Measurements from ENCODE around the gene ZHX3. TPM values are rescaled to one million over a fixed set of nuclear protein-coding genes. Genes with fewer than 3 reads are reported as not detected.

ZHX3 gene
- total and polyA plus RNA-seq, 10 of the 15 experiments (the other 5 are each of a cell fraction or from before 2014, with no cell fraction given): 1.3 to 14.0 (median 5.0) TPM

DNA sequence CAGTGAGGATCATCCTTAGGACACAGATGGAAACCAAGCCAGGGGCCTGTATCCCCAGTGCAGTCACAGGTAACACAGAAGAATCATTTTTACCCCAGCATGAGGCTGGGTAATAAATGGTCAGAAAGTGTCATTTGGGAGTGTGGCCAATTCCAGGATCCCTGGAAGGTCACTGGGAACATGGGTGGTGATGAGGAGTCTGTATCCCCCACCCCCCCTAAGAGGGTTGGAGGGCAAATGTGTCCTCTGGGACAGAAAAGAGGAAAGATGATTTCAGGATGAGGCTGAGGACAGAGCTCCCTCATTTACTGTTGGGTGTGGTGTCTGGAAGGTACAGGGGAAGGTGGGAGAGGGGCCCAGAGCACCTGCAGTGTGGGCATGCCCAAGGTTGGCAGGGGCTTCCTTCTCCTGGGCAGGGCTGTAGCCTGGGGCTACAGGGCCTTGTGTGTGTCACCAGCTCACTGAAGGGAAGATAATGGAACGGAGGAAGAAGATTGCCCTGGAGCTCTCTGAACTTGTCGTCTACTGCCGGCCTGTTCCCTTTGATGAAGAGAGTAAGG, 145.7 kb downstream of the ZHX3 start:
- intact Hi-C loops (cut with micrococcal nuclease; ENCODE audit: unreplicated experiment): loop anchor here (2.0 kb wide), 1 partner anchor 203 kb away; no protein-coding TSS in a partner anchor
- H3K27ac ChIP-seq (ENCODE audit: control insufficient read depth, insufficient read depth): no peak overlapping the region
- no TSS peak for BruUV-seq (replicated peaks)

More for the DNA sequence above, 145.7 kb downstream of the ZHX3 start:
- TF ChIP-seq CHD2 (IDR thresholded peaks at IDR 0.05; ENCODE audit: borderline replicate concordance, low read depth, low read length): no peak
- TF ChIP-seq, protein P1, sequence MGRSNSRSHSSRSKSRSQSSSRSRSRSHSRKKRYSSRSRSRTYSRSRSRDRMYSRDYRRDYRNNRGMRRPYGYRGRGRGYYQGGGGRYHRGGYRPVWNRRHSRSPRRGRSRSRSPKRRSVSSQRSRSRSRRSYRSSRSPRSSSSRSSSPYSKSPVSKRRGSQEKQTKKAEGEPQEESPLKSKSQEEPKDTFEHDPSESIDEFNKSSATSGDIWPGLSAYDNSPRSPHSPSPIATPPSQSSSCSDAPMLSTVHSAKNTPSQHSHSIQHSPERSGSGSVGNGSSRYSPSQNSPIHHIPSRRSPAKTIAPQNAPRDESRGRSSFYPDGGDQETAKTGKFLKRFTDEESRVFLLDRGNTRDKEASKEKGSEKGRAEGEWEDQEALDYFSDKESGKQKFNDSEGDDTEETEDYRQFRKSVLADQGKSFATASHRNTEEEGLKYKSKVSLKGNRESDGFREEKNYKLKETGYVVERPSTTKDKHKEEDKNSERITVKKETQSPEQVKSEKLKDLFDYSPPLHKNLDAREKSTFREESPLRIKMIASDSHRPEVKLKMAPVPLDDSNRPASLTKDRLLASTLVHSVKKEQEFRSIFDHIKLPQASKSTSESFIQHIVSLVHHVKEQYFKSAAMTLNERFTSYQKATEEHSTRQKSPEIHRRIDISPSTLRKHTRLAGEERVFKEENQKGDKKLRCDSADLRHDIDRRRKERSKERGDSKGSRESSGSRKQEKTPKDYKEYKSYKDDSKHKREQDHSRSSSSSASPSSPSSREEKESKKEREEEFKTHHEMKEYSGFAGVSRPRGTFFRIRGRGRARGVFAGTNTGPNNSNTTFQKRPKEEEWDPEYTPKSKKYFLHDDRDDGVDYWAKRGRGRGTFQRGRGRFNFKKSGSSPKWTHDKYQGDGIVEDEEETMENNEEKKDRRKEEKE (IDR thresholded peaks at IDR 0.05): no peak
- no peak for TF ChIP-seq FOXM1 (IDR thresholded peaks at IDR 0.05; ENCODE audit: low read depth, low read length)
- in situ Hi-C loops (cut with MboI): loop anchor here (5.0 kb wide), 2 partner anchors 60 to 170 kb away; partner anchors contain the start of gene LPIN3
- H3K79me2 ChIP-seq (ENCODE audit: control insufficient read depth, insufficient read depth, low read length): no peaks in the 10 kb centered on the region
- FAIRE-seq (no peak), DNase-seq (ENCODE audit: low read depth, low spot score) (no peak), ATAC-seq (no peak)
- SMC1A ChIA-PET (ENCODE audit: uncharacterized antibody, unreplicated experiment): interaction anchor here (1.3 to 4.4 kb wide), 6 partner anchors 14 to 168 kb away, joined by 3 to 29 read pairs (median 12); partner anchors contain the start of gene LPIN3
- POLR2A ChIA-PET: no interaction called here
- no peak overlapping the region for H3K4me2 ChIP-seq (ENCODE audit: control insufficient read depth, insufficient read depth)
- WGBS (ENCODE audit: insufficient coverage, insufficient replicate concordance, low lambda C conversion rate, missing lambda C conversion rate): 98% methylated on average over 3 of the region's 3 CpGs
- RAD21 ChIA-PET (ENCODE audit: unreplicated experiment): interaction anchor here (1.7 to 2.2 kb wide), 2 partner anchors 37 to 166 kb away, joined by 11 to 25 read pairs; no protein-coding TSS in a partner anchor
- H3K9ac ChIP-seq (ENCODE audit: control insufficient read depth, insufficient read depth, low read length): no peak overlapping the region
- peaks cover 3% of the 10 kb centered on the region; the same call in 1 of the 2 replicates for H4K20me1 ChIP-seq (ENCODE audit: control insufficient read depth, insufficient read depth)
- H3K27me3 ChIP-seq (replicated peaks in 1 of 2; ENCODE audit: control insufficient read depth in 2 of 2, insufficient read depth in 2 of 2, low read length in 1 of 2): no peaks in the 10 kb centered on the region
- H3K4me1 ChIP-seq (ENCODE audit: control insufficient read depth, insufficient read depth, low read length): peaks cover 14% of the 10 kb centered on the region
- no peak overlapping the region for H3K4me3 ChIP-seq
- H2AFZ ChIP-seq (ENCODE audit: control insufficient read depth, low read depth, low read length): no peak overlapping the region
- H3K9me3 ChIP-seq (replicated peaks; ENCODE audit: control insufficient read depth, insufficient read depth, low read length): no peaks in the 10 kb centered on the region
- CTCF ChIA-PET: interaction anchor here (0.8 to 3.7 kb wide), 9 partner anchors 8 to 181 kb away, joined by 3 to 52 read pairs (median 11); partner anchors contain the start of gene LPIN3
- peaks cover 38 to 53% of the 10 kb centered on the region in 2 experiments; a peak in 3 of 4 replicates for H3K36me3 ChIP-seq (ENCODE audit: control insufficient read depth in 2 of 2, insufficient read depth in 2 of 2, low read length in 1 of 2)
